NOMO-1 treated with DMSO at 0.1 percent for 48 hours (cell line): ENCODE measurements around the gene TCERG1L.

Source experiments
- DNase-seq: peaks from one replicate; lab custom pipeline; 2025; ENCODE audit not compliant: unreplicated experiment; lab: John Stamatoyannopoulos, UW

TCERG1L gene

GRCh38 chr10:131211559-131211958 is 100.0 kb downstream of the TCERG1L start:
- no peak for DNase-seq

- no peak for DNase-seq
Observed at GRCh38 chr10:131211146-131211545, 100.4 kb downstream of the TCERG1L start.

- DNase-seq: no peak
Observed at GRCh38 chr10:131210181-131210580, 101.3 kb downstream of the TCERG1L start.

- no peak for DNase-seq
Observed at GRCh38 chr10:131207584-131208532, 103.7 kb downstream of the TCERG1L start.

- DNase-seq: no peak
Observed at GRCh38 chr10:131207176-131207575, 104.3 kb downstream of the TCERG1L start.

- DNase-seq: no peak
Observed at GRCh38 chr10:131206111-131206995, 105.2 kb downstream of the TCERG1L start.

GRCh38 chr10:131205556-131205955 is 106.0 kb downstream of the TCERG1L start:
- no peak for DNase-seq

- DNase-seq: no peak
Observed at GRCh38 chr10:131204406-131205152, 106.9 kb downstream of the TCERG1L start.

- no peak for DNase-seq
Observed at GRCh38 chr10:131203456-131204357, 107.8 kb downstream of the TCERG1L start.

- no peak for DNase-seq
Observed at GRCh38 chr10:131202990-131203389, 108.5 kb downstream of the TCERG1L start.

- DNase-seq: no peak
Observed at GRCh38 chr10:131201741-131202515, 109.6 kb downstream of the TCERG1L start.

- DNase-seq: no peak
Observed at GRCh38 chr10:131200856-131201470, 110.6 kb downstream of the TCERG1L start.

GRCh38 chr10:131199646-131200045 is 111.9 kb downstream of the TCERG1L start:
- no peak for DNase-seq

- DNase-seq: no peak
Observed at GRCh38 chr10:131198843-131199242, 112.7 kb downstream of the TCERG1L start.

GRCh38 chr10:131198401-131198800 is 113.1 kb downstream of the TCERG1L start:
- no peak for DNase-seq

- no peak for DNase-seq
Observed at GRCh38 chr10:131196176-131196885, 115.2 kb downstream of the TCERG1L start.

GRCh38 chr10:131195558-131196159 is 115.9 kb downstream of the TCERG1L start:
- no peak for DNase-seq

- no peak for DNase-seq
Observed at GRCh38 chr10:131195116-131195515, 116.4 kb downstream of the TCERG1L start.
